GM03348 (cell line): ENCODE data around the gene MSRB1.
"Not testable (repeated sequence)": the region's sequence is repeated elsewhere in the genome, so short reads cannot be mapped to it uniquely, and the experiment has no call there.

Source experiments
- DNase-seq: peaks from one replicate; pipeline ENCODE4 v3.0.0; 2012; ENCODE audit warnings: low spot score

Gene MSRB1

DNA sequence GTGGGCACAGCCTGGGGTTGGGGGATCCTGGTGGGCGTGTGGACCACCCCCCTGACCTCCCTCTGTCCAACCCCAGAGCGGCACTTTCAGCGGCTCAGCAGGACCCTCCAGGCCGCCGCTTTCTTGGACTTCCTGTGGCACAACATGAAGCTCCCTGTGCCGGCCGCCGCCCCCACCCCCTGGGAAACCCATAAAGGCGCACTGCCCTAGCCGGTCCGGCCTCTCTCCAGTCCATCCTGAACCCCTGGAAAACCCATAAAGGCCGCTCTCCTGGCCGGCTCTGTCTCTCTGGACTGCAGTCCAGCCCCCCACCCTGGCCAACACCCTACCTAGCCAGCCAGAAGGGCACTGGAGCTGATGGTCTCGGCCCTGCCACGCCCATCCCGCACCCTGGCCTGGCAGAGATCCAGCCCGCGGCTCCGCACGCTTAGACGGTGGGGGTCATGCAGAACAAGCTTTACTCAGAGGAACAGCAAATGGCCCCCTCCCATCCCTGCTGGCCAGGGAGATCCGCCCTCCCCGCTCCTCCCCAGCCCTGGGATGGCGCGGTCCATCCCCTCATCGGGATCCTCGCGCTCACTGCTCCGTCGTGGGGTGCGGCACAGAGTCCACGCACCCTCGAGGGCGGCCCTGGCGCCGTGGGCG, 35.6 kb upstream of the MSRB1 start:
- no peak for DNase-seq

GRCh38 chr16:1977875-1978268, 34.9 kb upstream of the MSRB1 start:
- DNase-seq = no peak

DNA sequence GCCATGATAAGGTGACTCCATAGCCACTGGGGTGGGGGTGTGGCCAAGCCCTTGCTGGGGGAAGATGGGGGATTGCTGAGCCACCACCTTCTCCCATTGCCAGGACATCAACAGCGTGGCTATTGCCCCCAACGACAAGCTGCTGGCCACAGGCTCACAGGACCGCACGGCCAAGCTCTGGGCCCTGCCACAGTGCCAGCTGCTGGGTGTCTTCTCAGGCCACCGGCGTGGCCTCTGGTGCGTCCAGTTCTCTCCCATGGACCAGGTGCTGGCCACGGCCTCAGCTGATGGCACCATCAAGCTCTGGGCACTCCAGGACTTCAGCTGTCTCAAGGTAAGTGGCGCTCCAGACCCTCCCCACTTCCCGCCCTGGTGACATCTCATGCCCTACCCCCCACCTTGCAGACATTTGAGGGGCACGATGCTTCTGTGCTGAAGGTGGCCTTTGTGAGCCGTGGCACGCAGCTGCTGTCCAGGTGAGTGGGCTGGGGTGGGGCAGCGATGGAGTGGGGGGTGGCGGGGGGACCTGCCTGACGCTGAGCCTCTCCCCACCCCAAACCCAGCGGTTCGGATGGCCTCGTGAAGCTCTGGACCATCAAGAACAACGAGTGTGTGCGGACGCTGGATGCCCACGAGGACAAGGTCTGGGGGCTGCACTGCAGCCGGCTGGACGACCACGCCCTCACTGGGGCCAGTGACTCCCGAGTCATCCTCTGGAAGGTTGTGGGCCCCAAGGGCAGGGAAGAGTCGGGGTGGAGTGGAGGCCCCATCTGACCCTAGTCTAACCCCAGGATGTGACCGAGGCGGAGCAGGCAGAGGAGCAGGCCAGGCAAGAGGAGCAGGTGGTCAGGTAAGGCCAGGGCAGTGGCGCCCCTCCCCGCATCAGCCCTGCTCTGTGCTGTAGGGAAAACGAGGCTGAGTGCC, 34.2 kb upstream of the MSRB1 start:
- no peak for DNase-seq

DNA sequence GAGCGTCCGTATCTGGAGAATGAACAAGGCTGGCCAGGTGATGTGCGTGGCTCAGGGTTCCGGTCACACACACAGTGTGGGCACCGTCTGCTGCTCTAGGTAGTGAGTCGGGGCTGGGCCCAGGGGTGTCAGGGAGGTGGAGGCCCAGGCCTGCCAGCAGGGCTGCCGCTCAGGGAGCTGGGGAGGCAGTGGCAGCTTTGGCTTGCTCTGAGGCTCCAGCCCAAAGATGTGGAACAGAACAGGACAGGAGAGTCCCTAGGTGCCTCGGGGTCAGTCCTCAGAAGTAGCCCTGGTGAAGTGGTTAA, 33.2 kb upstream of the MSRB1 start:
- no peak for DNase-seq

- DNase-seq = no peak
These were observed 32.6 kb upstream of the MSRB1 start for GRCh38 chr16:1975432-1976215.

- DNase-seq = no peak
These were observed 31.4 kb upstream of the MSRB1 start for GRCh38 chr16:1974157-1975070.

GRCh38 chr16:1973461-1974156, 30.6 kb upstream of the MSRB1 start:
- no peak for DNase-seq

GRCh38 chr16:1972490-1972877, 29.5 kb upstream of the MSRB1 start:
- peak; percentile 39 for DNase-seq

DNA sequence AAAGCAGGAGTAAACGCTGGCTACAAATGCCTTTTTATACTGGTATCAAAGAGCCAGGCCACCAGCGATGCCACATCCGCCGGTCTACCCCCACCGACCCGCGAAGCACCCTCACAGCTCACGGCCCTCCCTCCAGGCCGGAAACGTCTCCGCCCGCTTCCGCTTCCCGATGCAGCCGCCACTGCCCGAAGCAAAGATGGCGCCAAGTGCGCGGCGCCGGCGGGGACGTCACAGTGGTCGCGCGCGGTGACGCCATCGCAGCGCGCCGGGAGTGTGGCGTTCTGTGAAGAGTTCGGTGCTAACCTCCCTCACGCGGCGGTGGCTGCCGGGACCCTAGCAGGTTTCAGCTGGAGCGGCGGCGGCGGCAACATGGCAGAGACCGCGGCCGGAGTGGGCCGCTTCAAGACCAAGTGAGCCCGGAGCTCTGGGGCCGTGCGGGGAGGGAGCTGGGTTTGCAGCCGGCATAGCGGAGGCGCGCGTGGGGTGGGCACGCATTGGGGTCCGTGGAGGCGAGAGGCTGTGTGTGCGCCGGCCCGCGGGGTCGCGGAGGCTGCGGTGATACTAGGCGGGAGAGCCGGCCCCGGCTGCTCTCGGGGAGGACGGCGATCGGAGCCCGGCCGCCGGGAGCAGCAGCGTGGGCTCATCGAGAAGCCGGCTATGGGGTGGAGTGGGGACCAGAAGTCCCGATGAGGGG, 28.9 kb upstream of the MSRB1 start, which contains the start of gene TBL3:
TSS of gene TBL3 (plus strand) at position 258 of the 694 bp plus-strand sequence. CDS start at position 370, 112 bp downstream.
- DNase-seq = peak; percentile 95

GRCh38 chr16:1968146-1968953, 25.4 kb upstream of the MSRB1 start:
- no peak for DNase-seq

DNA sequence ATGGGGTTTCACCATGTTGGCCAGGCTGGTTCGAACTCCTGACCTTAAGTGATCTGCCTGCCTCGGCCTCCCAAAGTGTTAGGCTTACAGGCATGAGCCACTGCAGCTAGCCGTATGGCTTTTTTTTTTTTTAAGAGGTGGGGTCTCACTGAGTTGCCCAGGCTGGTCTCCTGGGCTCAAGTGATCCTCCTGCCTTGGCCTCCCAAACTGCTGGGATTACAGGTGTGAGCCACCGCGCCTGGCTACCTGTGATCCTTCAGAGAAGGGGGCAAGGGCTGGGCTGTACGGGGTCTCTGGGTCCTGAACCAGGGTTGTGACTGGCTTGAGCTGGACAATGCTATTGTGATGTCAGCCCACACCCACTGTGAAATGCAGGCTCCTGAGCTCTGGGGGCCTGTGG, 23.5 kb upstream of the MSRB1 start, which contains the start of gene RNF151:
TSS of gene RNF151 (plus strand) at position 397 of the 400 bp plus-strand sequence. CDS start 26 bp downstream, outside the sequence.
- DNase-seq = no peak

DNA sequence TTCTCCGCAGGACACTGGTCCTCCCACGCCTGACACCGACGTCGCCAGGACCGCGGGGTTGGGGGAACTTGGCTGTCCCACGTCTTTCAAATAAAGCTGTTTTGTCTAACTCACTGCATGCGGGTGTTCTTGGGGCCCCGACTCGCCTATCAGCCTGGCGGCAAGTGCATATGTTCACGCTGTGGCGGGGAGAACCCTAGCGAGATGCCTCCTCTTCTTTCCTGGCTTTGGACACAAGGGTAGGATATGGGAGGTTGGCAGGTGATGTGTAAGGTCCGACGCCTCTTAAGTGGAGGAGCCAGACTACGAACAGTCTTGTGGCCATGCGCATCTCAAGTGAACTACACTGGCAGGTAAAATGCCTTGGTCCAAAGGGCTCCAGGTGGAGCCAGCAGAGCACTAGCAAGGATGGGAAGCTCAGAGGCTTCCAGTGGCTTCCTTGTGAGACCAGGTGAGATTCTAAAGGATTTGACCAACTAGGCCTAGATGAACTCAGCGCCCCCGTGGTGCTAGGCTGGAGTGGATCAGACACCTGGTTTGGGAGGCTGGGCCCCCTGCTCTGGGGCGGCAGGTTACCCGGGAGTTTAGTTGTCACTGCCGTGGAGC, 22.5 kb upstream of the MSRB1 start:
- no peak for DNase-seq

GRCh38 chr16:1964506-1965395, 21.8 kb upstream of the MSRB1 start, which contains the start of gene RPS2:
TSS of gene RPS2 (minus strand) at chr16:1964826. CDS start at chr16:1964625, 201 bp downstream.
- peak; percentile 100 for DNase-seq

DNA sequence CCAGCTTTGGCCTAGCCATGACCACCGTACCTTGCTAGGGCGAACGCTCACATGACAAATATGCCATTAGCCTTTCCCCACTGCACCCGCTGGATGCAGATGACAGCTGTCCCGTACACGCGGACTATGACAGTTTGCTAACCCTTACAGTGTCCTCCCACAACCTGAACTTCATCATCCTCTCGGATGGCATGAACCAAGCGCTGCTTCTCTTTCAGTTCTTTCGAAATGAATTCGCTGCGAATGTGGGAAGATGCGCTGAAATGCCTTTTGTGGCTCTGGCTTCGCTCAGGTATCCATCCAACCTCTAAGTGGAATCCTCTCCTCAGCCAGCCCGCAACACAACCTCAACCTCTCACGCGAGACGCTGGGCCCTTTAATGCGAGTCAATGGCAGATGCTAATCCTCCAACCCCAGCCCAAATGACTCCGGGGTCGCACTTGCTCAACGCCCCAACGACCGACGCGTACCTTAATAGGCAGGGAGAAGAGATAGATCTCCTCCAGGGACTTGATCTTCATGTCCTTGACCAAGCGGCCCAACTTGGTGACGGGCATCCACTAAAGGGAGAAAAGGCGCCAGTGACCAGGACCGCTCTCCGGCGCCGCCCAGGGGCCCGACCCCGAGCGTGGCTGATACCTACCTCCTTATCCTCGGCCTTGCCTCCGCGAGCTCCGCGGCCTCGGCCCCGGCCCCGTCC, 21.0 kb upstream of the MSRB1 start:
- peak; percentile 41 for DNase-seq

DNA sequence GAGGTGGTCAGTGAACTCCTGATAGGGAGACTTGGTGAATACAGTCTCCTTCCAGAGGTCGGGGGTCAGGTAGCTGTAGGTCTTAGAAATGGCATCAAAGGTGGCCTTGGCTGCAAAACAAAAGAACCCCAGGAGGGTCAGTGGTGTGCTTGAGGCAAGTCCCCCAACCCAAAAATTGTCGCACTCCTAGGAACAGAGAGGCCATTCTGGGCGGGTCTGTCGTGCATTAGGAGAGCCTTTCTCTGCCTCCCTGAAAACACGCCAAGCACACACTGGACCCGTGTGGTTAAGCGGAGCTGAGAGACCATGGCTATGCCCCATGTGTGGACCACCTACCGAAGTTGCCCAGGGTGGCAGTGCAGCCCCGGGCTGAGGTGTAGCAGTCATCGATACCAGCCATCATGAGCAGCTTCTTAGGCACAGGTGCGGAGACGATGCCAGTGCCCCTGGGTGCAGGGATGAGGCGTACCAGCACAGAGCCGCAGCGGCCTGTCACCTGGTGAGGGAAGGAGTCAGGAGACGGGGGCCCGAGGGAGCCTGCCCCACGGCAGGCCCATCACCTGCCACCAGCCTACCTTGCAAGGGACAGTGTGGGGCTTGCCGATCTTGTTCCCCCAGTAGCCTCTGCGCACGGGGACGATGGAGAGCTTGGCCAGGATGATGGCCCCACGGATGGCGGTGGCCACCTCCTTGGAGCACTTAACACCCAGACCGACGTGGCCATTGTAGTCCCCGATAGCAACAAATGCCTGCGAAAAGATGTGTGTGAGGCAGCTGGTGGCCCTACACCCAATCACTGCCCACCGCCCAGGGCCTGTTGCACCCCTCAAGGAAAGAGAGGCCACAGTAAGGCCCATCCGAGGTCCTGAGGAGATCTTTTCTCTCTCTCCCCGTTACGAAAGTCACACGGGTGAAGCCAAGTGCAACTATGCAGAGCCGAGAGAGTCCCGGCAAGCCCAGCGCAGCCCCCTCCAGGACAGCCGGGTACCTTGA, 19.5 kb upstream of the MSRB1 start:
- not testable (repeated sequence) for DNase-seq

- no peak for DNase-seq
These were observed 18.7 kb upstream of the MSRB1 start for GRCh38 chr16:1961651-1962067.
